SKM-1 treated with dmso at 0.1 percent for 144 hours (cell line): ENCODE measurements around the gene HACE1.
"Not testable (repeated sequence)": the region's sequence is repeated elsewhere in the genome, so short reads cannot be mapped to it uniquely, and the experiment has no call there.

ENCODE experiments used
- DNase-seq: peaks from one replicate; lab custom pipeline; 2025; ENCODE audit not compliant: unreplicated experiment; lab: John Stamatoyannopoulos, UW

HACE1 gene

GRCh38 chr6:104835782-104836181 is 23.9 kb downstream of the HACE1 start:
- no peak for DNase-seq

DNA sequence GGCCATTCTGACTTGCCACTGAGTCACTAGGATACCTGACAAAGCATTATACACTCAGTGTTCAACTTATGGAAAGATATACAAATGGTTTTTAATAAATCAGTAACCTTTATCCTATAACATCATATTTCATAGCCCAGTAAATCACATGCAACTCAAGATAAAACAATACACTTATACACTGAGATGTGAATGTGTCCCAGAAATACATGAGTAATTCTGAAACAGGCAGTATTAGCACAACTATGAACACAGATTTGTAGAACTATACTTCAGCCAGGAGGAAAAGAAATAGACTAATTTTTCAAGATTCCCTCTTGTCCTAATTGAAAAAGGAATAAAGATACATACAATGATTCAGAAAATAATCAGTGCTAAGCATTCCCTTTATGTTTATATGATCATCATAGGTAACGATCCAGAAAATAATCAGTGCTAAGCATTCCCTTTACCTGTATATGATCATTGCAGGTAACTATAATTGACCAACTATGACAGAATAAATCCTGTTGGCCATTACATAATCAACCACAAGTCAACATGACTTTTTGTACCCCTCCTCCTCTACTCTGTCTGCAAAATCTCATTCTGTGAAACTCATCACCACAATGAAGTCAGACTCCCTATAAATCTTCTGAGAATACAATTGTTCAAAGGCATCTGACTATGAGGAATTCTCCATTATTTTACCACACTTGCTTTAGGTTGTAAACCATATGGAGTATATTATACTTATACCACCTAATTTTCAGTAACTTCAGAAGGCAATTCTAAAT is 30.3 kb downstream of the HACE1 start:
- no peak for DNase-seq

DNA sequence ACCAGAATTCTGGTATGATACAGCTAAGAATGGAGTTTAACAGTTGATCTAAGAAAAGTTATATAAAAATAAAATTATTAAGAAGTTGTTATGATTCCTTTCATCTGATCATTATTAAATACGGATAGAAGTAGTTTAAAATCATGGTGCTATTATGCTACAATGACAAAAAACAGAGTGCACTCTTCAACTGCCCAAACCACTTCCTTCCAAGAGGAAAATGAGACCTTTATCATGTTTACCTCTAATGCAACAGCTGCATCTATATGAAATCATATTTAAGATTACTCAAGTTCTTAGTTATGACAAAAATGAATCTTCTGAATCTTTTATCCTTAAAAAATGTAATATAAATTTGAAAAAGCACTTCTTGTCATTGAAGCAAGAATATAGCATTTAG is 31.2 kb downstream of the HACE1 start:
- DNase-seq: no peak

GRCh38 chr6:104820820-104821219 is 38.9 kb downstream of the HACE1 start:
- DNase-seq: not testable (repeated sequence)

- DNase-seq: no peak
Measured at GRCh38 chr6:104816125-104816524, 43.6 kb downstream of the HACE1 start.

GRCh38 chr6:104814743-104815142 is 45.0 kb downstream of the HACE1 start:
- DNase-seq: no peak

GRCh38 chr6:104813552-104813951 is 46.2 kb downstream of the HACE1 start:
- DNase-seq: no peak

- no peak for DNase-seq
Measured at GRCh38 chr6:104809116-104809515, 50.6 kb downstream of the HACE1 start.

GRCh38 chr6:104805335-104805734 is 54.4 kb downstream of the HACE1 start:
- DNase-seq: not testable (repeated sequence)

GRCh38 chr6:104799134-104799657 is 60.5 kb downstream of the HACE1 start:
- DNase-seq: no peak

DNA sequence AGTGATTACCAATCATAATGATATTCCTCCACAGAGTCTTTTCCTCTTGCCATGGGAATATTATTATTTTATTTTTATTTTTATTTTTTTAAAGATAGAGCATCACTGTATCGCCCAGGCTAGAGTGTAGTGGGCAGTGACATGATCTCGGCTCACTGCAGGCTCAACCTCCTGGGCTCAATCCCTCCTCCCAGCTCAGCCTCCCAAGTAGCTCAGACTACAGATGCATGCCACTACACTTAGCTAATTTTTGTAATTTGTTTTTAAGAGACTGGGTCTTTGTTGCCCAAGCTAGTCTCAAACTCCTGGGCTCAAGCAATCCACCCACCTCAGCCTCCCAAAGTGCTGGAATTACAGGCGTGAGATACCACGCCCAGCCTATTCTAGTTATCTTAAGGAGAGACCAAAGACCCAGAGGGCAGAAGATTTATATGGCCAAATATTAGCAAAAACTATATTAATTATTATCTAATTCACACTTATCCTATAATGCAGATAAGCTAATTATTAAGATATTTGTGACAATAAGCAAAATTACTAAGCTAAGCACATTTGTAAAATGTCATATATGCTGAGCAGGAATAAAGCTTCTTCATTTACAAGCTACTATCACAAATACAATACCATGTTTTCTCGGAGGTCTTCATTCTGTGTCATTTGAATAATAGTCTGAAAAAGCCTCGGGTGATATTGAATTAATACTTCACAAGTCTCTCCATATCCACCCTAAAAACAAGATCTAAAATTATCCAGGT is 63.5 kb downstream of the HACE1 start:
- no peak for DNase-seq

- no peak for DNase-seq
Measured at GRCh38 chr6:104795363-104795762, 64.4 kb downstream of the HACE1 start.

GRCh38 chr6:104789770-104790190 is 69.9 kb downstream of the HACE1 start:
- DNase-seq: peak; percentile 44

- DNase-seq: no peak
Measured at GRCh38 chr6:104788400-104788799, 71.3 kb downstream of the HACE1 start.

GRCh38 chr6:104787305-104787704 is 72.4 kb downstream of the HACE1 start:
- DNase-seq: no peak

DNA sequence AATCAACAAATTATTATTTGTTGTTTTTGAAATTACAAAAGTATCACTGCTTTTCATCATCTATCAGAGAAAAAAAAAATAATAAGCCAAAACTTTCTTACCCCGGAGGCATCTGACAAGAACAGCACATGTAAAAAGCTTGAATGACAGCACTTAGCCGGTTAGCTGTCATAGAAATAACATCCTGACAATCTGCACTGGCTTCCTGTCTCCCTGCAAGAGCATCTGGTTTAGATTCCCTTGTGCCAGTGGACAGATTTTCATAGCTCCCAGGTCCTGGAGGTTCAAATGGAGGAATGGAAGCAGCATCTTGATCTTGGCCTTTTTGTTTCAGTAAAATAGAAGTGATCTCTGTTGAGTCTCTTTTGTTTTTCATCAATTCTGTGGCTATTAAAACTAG is 74.8 kb downstream of the HACE1 start:
- no peak for DNase-seq

- DNase-seq: peak; percentile 51
Measured at GRCh38 chr6:104771258-104771832, 88.4 kb downstream of the HACE1 start.

DNA sequence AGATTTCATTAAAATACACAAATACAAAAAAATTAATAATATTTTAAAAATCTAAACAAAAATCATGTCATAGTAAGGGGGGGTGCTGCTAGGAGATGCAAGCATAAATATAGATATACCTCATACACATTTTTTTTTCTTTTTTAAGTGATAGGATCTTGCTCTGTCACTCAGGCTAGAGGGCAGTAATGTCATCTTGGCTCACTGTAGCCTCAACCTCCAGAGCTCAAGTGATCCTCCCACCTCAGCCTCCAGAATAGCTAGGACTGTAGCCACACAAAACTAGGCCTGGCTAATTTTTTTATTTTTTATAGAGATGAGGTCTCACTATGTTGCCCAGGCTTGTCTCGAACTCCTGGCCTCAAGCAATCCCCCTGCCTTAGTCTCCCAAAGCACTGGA is 90.8 kb downstream of the HACE1 start:
- no peak for DNase-seq

DNA sequence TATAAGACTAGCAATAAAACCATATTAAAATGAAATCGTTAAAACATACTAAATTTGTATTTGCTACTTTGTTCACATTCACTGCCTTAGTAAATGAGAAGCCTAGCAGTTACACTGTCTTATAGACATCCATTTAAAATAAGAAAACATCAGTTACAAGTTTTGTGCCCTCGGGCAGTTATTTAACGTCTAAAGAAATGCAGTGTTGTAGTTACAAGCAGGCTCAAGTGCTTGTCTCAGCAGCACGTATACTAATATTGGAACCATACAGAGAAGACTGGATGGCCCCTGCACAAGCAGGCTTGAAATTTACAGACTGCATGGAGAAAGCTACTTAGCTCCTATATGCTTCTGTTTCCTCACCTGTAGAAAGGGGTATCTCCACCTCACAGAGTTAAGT is 93.1 kb downstream of the HACE1 start:
- no peak for DNase-seq

DNA sequence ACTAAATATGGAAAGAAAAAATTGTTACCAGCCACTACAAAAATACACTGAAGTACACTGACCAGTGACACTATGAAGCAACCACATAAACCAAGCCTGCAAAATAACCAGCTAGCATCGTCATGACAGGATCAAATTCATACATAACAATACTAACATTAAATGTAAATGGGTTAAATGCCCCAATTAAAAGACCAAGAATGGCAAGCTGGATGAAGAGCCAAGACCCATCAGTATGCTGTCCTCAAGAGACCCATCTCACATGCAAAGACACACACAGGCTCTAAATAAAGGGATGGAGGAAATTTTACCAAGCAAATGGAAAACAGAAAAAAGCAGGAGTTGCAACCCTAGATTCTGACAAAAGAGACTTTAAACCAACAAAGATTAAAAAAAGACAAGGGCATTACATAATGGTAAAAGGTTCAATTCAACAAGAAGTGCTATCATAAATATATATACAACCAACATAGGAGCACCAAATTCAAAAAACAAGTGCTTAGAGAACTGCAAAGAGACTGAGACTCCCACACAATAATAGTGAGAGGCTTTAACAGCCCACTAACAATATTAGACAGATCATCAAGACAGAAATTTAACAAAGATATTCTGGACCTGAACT is 104.8 kb downstream of the HACE1 start:
- DNase-seq: no peak

DNA sequence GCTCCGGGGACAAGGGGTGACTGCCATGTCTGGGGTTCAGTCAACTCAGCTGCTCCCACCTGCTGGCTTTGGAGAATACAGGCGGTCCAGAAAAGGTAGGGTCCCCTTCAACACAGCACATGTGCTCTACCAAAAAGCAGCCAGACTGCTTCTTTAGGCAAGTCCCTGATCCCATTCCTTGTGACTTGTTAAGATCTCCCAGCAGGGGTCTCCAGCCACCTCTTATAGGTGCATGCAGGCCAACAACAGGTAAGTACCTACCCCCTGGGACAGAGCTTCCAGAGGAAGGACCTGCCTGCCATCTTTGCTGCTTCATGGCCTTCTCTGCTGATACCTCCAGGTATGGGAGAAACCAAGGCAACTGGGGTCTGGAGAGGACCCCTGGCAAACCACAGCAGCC is 106.5 kb downstream of the HACE1 start:
- no peak for DNase-seq
